WTC11 (cell line): ENCODE measurements around the gene FBXW2. TPM values are rescaled to one million over a fixed set of nuclear protein-coding genes. Genes with fewer than 3 reads are reported as not detected.

ENCODE experiments used
- ATAC-seq: fragments of 200-7000 bp; cut with Tn5 transposase; 2 replicates; pipeline ENCODE4 v1.10.0; 2021; ENCODE audit warnings: mild to moderate bottlenecking, moderate library complexity
- CTCF ChIA-PET: fragments of 300-600 bp; sonication (Branson Sonifier 250); formaldehyde crosslinking; loops from one replicate; lab custom pipeline; 2021; ENCODE audit warnings: antibody characterized with exemption; lab: Charles Lee
- POLR2A ChIA-PET: fragments of 350-600 bp; sonication (Branson Sonifier 250); formaldehyde crosslinking; loops from one replicate; lab custom pipeline; 2021; ENCODE audit warnings: antibody characterized with exemption; lab: Charles Lee
- DNase-seq: peaks from one replicate; pipeline ENCODE4 v3.0.0; 2021; ENCODE audit warnings: low spot score
- H3K27ac Mint-ChIP-seq: 2 replicates; pipeline ENCODE4 v1.8.0; 2021; ENCODE audit warnings: mixed read lengths
- H3K27me3 Mint-ChIP-seq: 2 replicates; pipeline ENCODE4 v1.8.0; 2021; ENCODE audit warnings: low read depth, mild to moderate bottlenecking, moderate library complexity, mixed read lengths
- H3K36me3 Mint-ChIP-seq: 2 replicates; pipeline ENCODE4 v1.8.0; 2021; ENCODE audit warnings: mixed read lengths
- H3K4me1 Mint-ChIP-seq: 2 replicates; pipeline ENCODE4 v1.8.0; 2022; ENCODE audit warnings: mixed read lengths
- H3K4me3 Mint-ChIP-seq: 2 replicates; pipeline ENCODE4 v1.8.0; 2021; ENCODE audit warnings: mild to moderate bottlenecking, moderate library complexity, mixed read lengths
- H3K9me3 Mint-ChIP-seq: 2 replicates; pipeline ENCODE4 v1.8.0; 2021; ENCODE audit warnings: mixed read lengths
- ETV6 ChIP-seq: sonication (generic); formaldehyde crosslinking; IDR thresholded peaks from 2 replicates; pipeline ENCODE4 v1.8.1; 2022; ENCODE audit warnings: mild to moderate bottlenecking, missing genetic modification reagents
- HMGA2 ChIP-seq: fragments of 250-450 bp; sonication (Bioruptor Pico); IDR thresholded peaks from 2 replicates; pipeline ENCODE4 v1.4.0; 2021; ENCODE audit warnings: mild to moderate bottlenecking, moderate library complexity
- MXD4 ChIP-seq: fragments of 250-450 bp; sonication (Bioruptor Pico); IDR thresholded peaks from 2 replicates; pipeline ENCODE4 v1.8.0; 2021; ENCODE audit warnings: mild to moderate bottlenecking, moderate library complexity, borderline replicate concordance
- NFATC4 ChIP-seq: fragments of 250-450 bp; sonication (Bioruptor Pico); IDR thresholded peaks from 2 replicates; pipeline ENCODE4 v1.9.0; 2021; ENCODE audit warnings: mild to moderate bottlenecking
- NFE2L1 ChIP-seq: sonication (generic); formaldehyde crosslinking; IDR thresholded peaks from 2 replicates; pipeline ENCODE4 v1.8.1; 2023; ENCODE audit warnings: missing genetic modification reagents
- PRDM15 ChIP-seq: sonication (generic); formaldehyde crosslinking; IDR thresholded peaks from 2 replicates; pipeline ENCODE4 v1.8.0; 2022; ENCODE audit warnings: missing genetic modification reagents
- RELA ChIP-seq: sonication (generic); formaldehyde crosslinking; IDR thresholded peaks from 2 replicates; pipeline ENCODE4 v1.8.1; 2022; ENCODE audit warnings: missing genetic modification reagents, mild to moderate bottlenecking, borderline replicate concordance
- SMAD4 ChIP-seq: sonication (generic); formaldehyde crosslinking; IDR thresholded peaks from 2 replicates; pipeline ENCODE4 v1.8.0; 2022; ENCODE audit warnings: mild to moderate bottlenecking, missing genetic modification reagents
- SP1 ChIP-seq: sonication (generic); formaldehyde crosslinking; conservative IDR thresholded peaks from 2 replicates; pipeline ENCODE4 v1.8.1; 2022; ENCODE audit warnings: missing genetic modification reagents
- USF2 ChIP-seq: sonication (generic); formaldehyde crosslinking; IDR thresholded peaks from 2 replicates; pipeline ENCODE4 v1.8.1; 2023; ENCODE audit warnings: mild to moderate bottlenecking, missing genetic modification reagents, moderate library complexity
- ZNF219 ChIP-seq: sonication (generic); formaldehyde crosslinking; IDR thresholded peaks from 2 replicates; pipeline ENCODE4 v1.8.0; 2023; ENCODE audit warnings: missing genetic modification reagents, mild to moderate bottlenecking, borderline replicate concordance
- ZNF281 ChIP-seq: sonication (generic); formaldehyde crosslinking; IDR thresholded peaks from 2 replicates; pipeline ENCODE4 v1.8.0; 2023; ENCODE audit warnings: mild to moderate bottlenecking, missing genetic modification reagents
- ZNF396 ChIP-seq: fragments of 250-450 bp; sonication (Bioruptor Pico); IDR thresholded peaks from 2 replicates; pipeline ENCODE4 v1.8.0; 2021; ENCODE audit warnings: mild to moderate bottlenecking, moderate library complexity, borderline replicate concordance
- ZNF416 ChIP-seq: fragments of 250-450 bp; sonication (Bioruptor Pico); IDR thresholded peaks from 2 replicates; pipeline ENCODE4 v1.9.0; 2021; ENCODE audit warnings: mild to moderate bottlenecking, inconsistent platforms
- total RNA-seq: library from RNA; stranded (reverse); gene quantifications from 3 replicates; pipeline ENCODE4 v1.2.3, GENCODE V29; 2021
- TF ChIP-seq, protein P1 (sequence below): sonication (generic); formaldehyde crosslinking; IDR thresholded peaks from 2 replicates; pipeline ENCODE4 v1.8.0; 2022; ENCODE audit warnings: mild to moderate bottlenecking, missing genetic modification reagents
- TF ChIP-seq, protein P2 (sequence below): sonication (generic); formaldehyde crosslinking; conservative IDR thresholded peaks from 2 replicates; pipeline ENCODE4 v1.8.1; 2022; ENCODE audit warnings: mild to moderate bottlenecking, missing genetic modification reagents

Gene FBXW2
- total RNA-seq, 1 experiment from 2014 or later, result 59.8 TPM

DNA sequence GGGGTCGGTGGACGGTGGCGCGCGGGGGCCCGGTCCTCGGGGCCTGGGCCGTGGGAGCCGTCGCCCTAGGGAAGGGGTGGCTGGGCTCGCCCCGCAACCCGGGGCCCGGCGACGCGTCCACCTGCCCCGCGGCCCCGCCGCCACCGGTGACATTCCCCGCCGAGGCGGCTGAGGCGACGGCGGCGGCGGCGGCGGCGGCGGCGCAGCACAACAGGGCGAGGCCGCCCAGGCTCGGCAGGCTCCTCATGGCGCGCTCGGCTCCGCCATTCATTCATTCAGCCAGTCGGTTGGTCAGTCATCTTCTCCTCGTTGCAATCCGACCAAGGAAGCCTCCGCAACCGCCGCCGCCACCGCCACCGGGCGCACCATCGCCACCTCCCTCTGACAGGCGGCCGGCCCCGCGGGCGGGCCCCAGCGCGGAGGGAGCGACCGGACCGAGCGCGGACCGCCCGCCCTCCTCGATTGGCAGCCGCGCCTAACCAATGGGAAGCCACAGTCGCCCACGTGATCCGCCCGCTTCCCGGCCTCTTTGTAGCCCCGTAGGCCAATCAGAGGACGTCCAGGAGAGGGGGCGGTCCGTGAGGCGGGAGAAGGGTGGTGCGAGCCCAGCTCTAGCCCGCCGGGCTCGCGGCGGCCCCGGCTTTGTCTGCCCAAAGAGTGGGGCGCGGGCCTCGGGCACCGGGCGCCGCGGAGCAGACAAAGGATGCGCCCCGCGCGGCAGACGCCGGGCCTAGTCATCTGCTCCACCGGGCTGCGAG, 78.9 kb downstream of the FBXW2 start, which contains the start of gene MEGF9 (continued):
- TF ChIP-seq, protein P1, sequence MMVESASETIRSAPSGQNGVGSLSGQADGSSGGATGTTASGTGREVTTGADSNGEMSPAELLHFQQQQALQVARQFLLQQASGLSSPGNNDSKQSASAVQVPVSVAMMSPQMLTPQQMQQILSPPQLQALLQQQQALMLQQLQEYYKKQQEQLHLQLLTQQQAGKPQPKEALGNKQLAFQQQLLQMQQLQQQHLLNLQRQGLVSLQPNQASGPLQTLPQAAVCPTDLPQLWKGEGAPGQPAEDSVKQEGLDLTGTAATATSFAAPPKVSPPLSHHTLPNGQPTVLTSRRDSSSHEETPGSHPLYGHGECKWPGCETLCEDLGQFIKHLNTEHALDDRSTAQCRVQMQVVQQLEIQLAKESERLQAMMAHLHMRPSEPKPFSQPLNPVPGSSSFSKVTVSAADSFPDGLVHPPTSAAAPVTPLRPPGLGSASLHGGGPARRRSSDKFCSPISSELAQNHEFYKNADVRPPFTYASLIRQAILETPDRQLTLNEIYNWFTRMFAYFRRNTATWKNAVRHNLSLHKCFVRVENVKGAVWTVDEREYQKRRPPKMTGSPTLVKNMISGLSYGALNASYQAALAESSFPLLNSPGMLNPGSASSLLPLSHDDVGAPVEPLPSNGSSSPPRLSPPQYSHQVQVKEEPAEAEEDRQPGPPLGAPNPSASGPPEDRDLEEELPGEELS (CRISPR knock-in tag), result 0 out of 2 replicates have a peak, but pooled peaks have one; percentile 16
- TF ChIP-seq NFE2L1 (CRISPR knock-in tag) (no peak), SMAD4 (CRISPR knock-in tag) (no peak), MXD4 (CRISPR knock-in tag) (no peak), PRDM15 (CRISPR knock-in tag) (no peak)

GRCh38 chr9:120713257-120714087, 79.7 kb downstream of the FBXW2 start:
- ChIA-PET CTCF (interaction anchor here (1.7 kb wide), 1 partner anchor 17 kb away, joined by 6 read pairs; no protein-coding TSS in a partner anchor), POLR2A (no interaction called here)
- peak overlapping the region; percentile 76 for H3K4me3 Mint-ChIP-seq
- ATAC-seq, result 0 out of 2 replicates have a peak, but pooled peaks have one; percentile 4
- TF ChIP-seq ZNF416 (CRISPR knock-in tag) (no peak), ZNF396 (CRISPR knock-in tag) (no peak), ZNF281 (CRISPR knock-in tag) (no peak), ETV6 (CRISPR knock-in tag) (no peak), SP1 (CRISPR knock-in tag) (no peak)
- no peaks in the 10 kb centered on the region for H3K9me3 Mint-ChIP-seq
- H3K36me3 Mint-ChIP-seq, result no peaks in the 10 kb centered on the region
- no peak overlapping the region for H3K27ac Mint-ChIP-seq
- peaks cover 17% of the 10 kb centered on the region for H3K4me1 Mint-ChIP-seq
- peaks cover 56% of the 10 kb centered on the region for H3K27me3 Mint-ChIP-seq
- DNase-seq, result peak; percentile 25

DNA sequence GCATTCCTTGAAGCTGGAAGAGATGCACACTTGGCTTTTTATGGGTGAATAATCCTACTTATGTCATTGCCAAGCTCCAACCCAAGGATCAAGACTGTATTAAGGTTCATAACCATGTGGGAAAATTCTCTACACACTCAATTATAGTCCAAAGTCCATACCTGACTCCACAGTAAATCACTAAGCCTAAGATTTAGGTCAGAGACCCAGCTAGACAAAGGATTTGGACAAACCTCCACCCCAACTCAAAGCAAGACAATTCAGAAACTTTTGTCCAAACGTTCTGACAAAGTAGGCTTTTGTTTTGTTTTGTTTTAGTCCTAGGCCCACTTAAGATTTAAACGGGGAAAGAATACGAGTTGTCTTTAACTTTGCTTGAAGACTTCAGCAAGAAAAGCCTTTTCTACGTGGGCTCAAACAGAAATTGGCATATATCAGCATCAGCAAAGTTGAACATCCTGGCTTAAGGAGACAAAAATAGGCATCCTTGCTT, 80.6 kb downstream of the FBXW2 start:
- Mint-ChIP-seq H3K9me3 (no peaks in the 10 kb centered on the region), H3K27ac (no peak overlapping the region), H3K4me1 (peaks cover 17% of the 10 kb centered on the region), H3K36me3 (no peaks in the 10 kb centered on the region), H3K4me3 (peak overlapping the region; percentile 76), H3K27me3 (peaks cover 65% of the 10 kb centered on the region)
- ATAC-seq (no peak), DNase-seq (no peak)
- ChIA-PET POLR2A (no interaction called here), CTCF (interaction anchor here (1.7 kb wide), 1 partner anchor 18 kb away, joined by 6 read pairs; no protein-coding TSS in a partner anchor)
- TF ChIP-seq HMGA2 (no peak), PRDM15 (CRISPR knock-in tag) (no peak), USF2 (no peak), RELA (no peak), ZNF219 (no peak), NFATC4 (CRISPR knock-in tag) (no peak)
- TF ChIP-seq, protein P2, sequence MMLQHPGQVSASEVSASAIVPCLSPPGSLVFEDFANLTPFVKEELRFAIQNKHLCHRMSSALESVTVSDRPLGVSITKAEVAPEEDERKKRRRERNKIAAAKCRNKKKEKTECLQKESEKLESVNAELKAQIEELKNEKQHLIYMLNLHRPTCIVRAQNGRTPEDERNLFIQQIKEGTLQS (CRISPR knock-in tag), result no peak
